NCI-H146 treated with DMSO at 0.1 percent for 48 hours (cell line): ENCODE measurements around the gene TMEM269.
A peak's percentile ranks its signal among the peaks of the same experiment; 100 is the strongest.
"Not testable (repeated sequence)": the region's sequence is repeated elsewhere in the genome, so short reads cannot be mapped to it uniquely, and the experiment has no call there.

Source experiments
- DNase-seq: peaks from one replicate; lab custom pipeline; 2025; ENCODE audit not compliant: unreplicated experiment; lab: John Stamatoyannopoulos, UW

The TMEM269 gene

DNA sequence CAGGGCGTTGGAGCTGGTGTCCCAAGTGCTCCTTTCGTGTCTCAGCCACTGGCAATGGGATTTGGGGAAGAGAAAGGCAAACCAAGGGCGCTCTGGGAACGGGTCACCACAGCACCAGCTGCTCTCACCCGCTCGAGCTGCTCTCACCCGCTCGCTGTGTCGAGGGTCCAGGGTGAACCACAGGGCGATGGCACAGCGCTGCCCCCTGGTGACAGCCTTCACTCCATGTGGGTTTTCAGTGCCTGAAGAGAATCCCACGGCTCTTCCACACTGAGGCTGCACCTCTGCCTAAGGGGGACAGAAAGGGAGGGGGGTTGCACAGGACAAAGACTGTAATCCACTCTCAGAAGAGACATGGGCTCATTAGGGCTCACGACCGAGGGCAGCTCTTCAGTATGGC is 37.7 kb upstream of the TMEM269 start:
- DNase-seq: no peak

DNA sequence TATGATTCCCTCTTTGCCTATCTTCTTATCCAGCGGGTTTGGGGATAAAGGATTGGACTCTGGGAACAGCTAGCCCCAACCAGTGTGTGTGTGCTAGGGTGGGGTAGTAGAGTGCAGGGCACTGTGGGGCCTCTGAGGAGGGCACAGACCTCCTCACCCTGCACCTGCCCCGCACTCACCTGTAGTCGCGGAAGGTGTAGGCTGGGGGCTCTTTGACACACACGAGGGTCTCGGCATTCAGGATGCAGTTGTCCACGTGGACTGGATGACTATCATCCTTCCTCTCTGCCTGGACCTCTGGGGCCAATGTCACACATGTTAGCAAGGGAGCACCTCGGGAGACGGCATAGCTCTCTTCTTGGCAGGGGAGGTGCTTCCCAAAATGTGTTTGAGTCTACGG is 36.8 kb upstream of the TMEM269 start:
- DNase-seq: no peak

- DNase-seq: no peak
Observed at GRCh38 chr1:42748461-42749410, 36.1 kb upstream of the TMEM269 start.

DNA sequence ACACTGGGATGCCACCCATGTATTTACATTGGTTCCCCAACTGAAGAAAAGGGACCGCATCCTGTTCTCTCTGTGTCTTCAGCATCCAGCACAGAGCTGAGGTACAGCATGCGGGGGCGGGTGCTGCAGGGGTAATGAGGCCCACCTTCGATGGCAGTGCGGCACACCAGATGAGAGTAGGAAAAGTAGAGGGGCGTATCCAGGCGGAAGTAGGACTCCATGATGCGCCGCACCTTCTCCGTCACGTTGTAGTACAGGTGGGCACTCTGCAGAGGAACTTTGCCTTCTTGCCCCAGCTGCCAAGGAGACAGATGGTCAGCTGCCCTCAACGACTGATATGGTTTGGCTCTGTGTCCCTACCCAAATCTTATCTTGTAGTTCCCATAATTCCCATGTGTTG is 34.8 kb upstream of the TMEM269 start:
- no peak for DNase-seq

- DNase-seq: not testable (repeated sequence)
Observed at GRCh38 chr1:42751511-42752070, 33.2 kb upstream of the TMEM269 start.

- DNase-seq: no peak
Observed at GRCh38 chr1:42752284-42752683, 32.5 kb upstream of the TMEM269 start.

GRCh38 chr1:42753070-42753469 is 31.7 kb upstream of the TMEM269 start:
- DNase-seq: no peak

DNA sequence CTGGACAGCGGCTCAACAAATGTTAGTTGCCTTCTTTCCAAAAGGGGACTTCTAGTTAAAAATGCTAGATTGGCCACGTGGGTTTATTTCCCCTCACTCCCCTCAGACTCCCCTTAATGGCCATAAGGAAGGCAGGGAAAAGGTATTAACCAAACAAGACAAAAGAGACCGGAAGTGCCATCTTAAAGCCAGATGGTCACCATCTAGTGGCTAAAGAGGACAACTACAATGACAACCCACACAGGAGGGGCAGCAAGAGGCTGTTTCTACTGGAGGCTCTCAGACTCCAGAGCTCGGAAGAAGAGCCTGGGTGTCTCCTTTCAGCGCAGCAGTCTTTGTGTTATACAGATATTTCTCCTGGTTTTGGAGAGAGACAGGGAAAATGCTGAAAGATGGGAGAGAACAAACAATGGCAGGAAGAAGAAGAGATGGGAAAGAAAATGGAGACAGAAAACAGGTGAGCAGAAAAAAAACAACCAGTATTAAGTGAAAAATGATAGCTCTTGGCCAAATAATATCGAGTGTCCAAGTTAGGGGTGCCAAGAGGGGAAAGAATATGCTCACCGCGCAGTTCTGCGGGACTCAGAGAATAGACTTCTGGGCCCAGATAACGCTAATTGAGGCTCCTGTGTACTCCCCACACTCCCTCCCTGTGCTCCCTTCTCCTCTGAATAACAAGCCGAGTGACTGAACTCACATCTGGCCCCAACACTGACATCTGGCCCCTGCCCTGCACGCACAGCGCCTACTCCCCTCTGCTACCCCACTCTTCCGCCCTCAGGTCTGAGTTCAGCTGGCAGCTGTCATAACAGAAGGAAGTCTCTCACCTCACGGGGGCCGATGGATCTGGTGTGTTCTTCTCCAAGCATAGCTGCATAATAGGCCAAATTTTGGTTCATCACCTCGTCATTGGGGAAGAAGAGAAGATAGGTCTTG is 27.6 kb upstream of the TMEM269 start:
- peak; percentile 43 for DNase-seq

DNA sequence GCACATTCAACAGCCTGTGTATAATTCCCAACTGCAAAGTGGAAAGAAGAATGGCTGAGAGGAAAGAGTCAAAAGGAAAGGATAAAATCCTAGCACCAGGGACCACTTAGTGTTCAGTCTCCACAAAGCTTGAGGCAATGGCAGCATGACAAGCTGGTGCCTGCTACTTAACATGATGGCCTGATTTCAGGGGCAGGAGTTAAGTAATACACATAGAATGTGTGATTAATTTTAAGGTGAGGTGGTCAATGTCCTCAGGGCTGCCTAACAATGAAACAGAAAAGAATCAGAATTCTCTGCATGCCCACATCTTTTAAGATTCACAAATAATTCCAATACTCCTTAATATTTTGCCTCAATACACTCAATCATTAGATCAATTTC is 26.9 kb upstream of the TMEM269 start:
- no peak for DNase-seq

GRCh38 chr1:42758641-42759040 is 26.1 kb upstream of the TMEM269 start:
- DNase-seq: no peak

- no peak for DNase-seq
Observed at GRCh38 chr1:42759114-42759513, 25.7 kb upstream of the TMEM269 start.

DNA sequence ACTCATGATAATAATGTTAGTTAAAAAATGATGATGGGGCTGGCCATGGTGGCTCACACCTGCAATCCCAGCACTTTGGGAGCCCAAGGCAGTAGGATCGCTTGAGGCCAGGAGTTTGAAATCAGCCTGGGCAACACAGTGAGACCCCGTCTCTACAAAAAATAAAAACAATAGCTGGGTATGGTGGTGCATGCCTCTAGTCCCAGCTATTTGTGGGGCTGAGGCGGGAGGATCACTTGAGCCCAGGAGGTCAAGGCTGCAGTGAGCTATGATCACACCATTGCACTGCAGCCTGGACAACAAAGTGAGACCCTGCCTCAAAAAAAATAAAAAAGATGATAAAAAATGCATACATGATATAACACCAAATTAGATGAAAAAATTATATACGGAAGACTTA is 23.2 kb upstream of the TMEM269 start:
- no peak for DNase-seq

GRCh38 chr1:42762269-42762668 is 22.5 kb upstream of the TMEM269 start:
- no peak for DNase-seq

GRCh38 chr1:42765269-42765668 is 19.5 kb upstream of the TMEM269 start:
- no peak for DNase-seq

DNA sequence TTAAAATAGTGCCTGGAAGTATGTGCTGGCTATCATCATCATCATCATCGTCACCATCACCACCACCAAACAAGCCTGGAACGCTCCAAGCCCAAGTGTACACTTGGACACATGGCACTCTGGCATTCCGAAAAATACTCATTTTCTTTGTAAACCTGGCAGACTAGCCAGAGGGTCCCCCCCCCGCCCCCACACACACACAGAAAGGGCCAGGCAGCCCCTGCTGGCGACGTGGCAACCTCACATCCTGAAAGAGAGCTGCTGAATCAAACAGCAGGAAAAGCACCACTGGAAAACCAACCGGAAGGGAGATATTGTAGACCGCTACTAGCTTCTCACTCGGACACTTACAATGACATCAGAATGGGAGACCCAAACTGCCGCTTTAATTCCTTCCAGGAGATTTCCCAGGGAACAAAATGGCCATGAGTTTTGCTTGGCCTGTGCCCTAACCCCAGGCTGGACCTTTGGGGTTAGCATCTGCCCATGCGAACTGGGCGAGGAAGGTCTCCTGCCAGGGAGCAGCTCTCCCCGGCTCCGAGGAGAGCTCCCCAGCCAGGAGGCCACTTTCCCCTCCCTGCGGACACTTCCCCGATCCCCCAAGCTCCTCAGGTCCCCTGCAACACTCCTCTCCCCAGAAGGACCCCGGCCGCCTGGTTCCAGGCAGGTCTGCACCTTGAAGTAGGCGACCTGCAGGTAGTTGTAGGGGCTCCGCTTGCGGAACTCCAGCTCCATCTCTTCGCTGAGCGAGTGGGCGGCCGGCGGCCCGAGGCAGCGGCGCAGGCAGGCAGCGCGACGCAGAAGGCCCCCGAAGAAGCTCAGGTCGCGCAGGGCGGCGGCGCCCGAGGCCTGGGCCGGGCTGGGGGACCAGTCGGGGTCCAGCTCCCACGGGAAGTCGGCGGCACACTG is 18.7 kb upstream of the TMEM269 start:
- peak; percentile 44 for DNase-seq

GRCh38 chr1:42766741-42767509 is 17.9 kb upstream of the TMEM269 start, which contains the start of the genes C1orf50 and P3H1:
TSS of gene C1orf50 (plus strand) at chr1:42767249. CDS start at chr1:42767312, 63 bp downstream.
TSS of gene P3H1 (minus strand) at chr1:42767028. CDS start at chr1:42766971, 57 bp downstream.
- DNase-seq: peak; percentile 88

DNA sequence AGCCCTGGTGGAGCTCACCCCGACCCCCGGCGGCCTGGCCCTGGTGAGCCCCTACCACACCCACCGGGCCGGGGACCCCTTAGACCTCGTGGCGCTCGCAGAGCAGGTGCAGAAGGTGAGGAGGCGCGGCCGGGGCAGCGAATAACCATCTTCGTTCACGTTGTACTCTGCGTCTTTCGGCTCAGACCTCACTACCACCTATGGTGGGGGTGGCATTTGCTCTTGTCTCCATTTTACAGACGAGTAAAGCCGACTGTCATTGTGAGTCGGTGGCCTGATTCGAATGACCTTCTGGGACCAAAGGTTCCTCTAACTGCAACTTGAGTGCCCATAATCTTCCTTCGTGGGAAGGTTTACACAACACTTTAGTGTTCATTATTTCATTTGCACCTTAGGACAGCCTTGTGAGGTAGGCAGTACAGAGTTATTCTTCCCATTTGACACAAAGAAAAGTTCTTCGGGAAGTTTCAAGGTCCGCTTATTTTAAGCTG is 17.2 kb upstream of the TMEM269 start:
- DNase-seq: no peak

GRCh38 chr1:42768172-42768571 is 16.6 kb upstream of the TMEM269 start:
- no peak for DNase-seq

DNA sequence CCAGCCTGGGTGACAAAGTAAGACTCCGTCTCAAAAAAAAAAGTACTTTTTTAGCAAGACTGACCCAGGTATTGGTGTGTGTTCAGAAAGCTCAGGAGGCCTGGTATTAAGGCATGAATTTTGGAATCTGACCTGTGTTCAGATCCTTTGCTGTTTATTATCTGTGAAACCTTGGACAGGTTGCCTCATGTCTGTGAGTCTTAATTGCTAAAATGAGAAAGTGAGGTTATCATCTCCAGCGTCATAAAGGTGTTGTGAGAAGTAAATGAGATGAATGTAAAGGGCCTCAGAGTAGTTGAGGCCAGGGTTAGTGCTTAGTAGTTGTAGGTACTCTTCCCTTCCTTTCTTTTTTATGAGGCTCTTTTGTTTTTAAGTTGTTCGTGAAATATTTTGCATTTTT is 15.0 kb upstream of the TMEM269 start:
- no peak for DNase-seq
